A549 (cell line): ENCODE measurements around the gene ZDHHC16. TPM values are rescaled to one million over a fixed set of nuclear protein-coding genes. Genes with fewer than 3 reads are reported as not detected.

ENCODE experiments used
- ATAC-seq, 2 experiments: fragments of 200-7000 bp in 1 of 2; fragments of >200 bp in 1 of 2; cut with Nextera tagmentation in 1 of 2; cut with Tn5 transposase in 1 of 2; 3 replicates each; pipeline versions ENCODE4 v1.8.0 to v1.9.1; 2018 to 2020; ENCODE audit warnings: mild to moderate bottlenecking in 1 of 2, moderate library complexity in 1 of 2
- CTCF ChIA-PET: fragments of 300-600 bp; sonication (Branson Sonifier 250); formaldehyde crosslinking; extraction: SDS; loops from one replicate; lab custom pipeline; 2021; ENCODE audit warnings: antibody characterized with exemption, inconsistent platforms; lab: Yijun Ruan, JAX
- POLR2A ChIA-PET: fragments of 350-600 bp; formaldehyde crosslinking; extraction: SDS; loops from one replicate; lab custom pipeline; 2021; ENCODE audit warnings: antibody characterized with exemption, inconsistent platforms; lab: Yijun Ruan, JAX
- DNase-seq, 2 experiments: peaks; one replicate each; pipeline versions ENCODE4 v3.0.0 to v3.0.0-alpha.2; 2011 to 2016; ENCODE audit warnings: low read depth in 1 of 2, low spot score in 1 of 2
- FAIRE-seq: peaks from 2 replicates; lab custom pipeline; 2011; peaks lifted over from hg19 to GRCh38; lab: Jason Lieb, UNC
- H3K27ac ChIP-seq, 2 experiments: fragments of >200 bp; sonication (Bioruptor Twin); formaldehyde crosslinking; 3 replicates each; pipeline ENCODE4 v1.5.1; 2016 to 2017
- H3K4me1 ChIP-seq: fragments of >200 bp; sonication (Bioruptor Twin); formaldehyde crosslinking; 3 replicates; pipeline ENCODE4 v1.6.1; 2016
- H3K4me2 ChIP-seq: fragments of >200 bp; sonication (Bioruptor Twin); formaldehyde crosslinking; 3 replicates; pipeline ENCODE4 v1.6.1; 2016
- H3K4me3 ChIP-seq: fragments of >200 bp; sonication (Bioruptor Twin); formaldehyde crosslinking; 3 replicates; pipeline ENCODE4 v1.5.1; 2016
- H3K9me3 ChIP-seq: fragments of >200 bp; sonication (Bioruptor Twin); formaldehyde crosslinking; 3 replicates; pipeline ENCODE4 v1.6.1; 2016
- BCL3 ChIP-seq: fragments of >200 bp; sonication (Bioruptor Twin); formaldehyde crosslinking; IDR thresholded peaks from 3 replicates; pipeline ENCODE4 v1.6.1; 2016
- CEBPB ChIP-seq, 2 experiments: fragments of >200 bp in 1 of 2; sonication (Bioruptor Twin) in 1 of 2; formaldehyde crosslinking in 1 of 2; IDR thresholded peaks; 2 replicates each; pipeline ENCODE4 v1.6.1; 2012 to 2016
- CHD2 ChIP-seq: fragments of 150-350 bp; IDR thresholded peaks from 2 replicates; pipeline ENCODE4 v1.6.1; 2014; ENCODE audit warnings: low read length; ENCODE audit not compliant: partially characterized antibody
- EP300 ChIP-seq, 2 experiments: fragments of >200 bp; sonication (Bioruptor Twin); formaldehyde crosslinking; IDR thresholded peaks; 2 replicates in 1 of 2; 3 replicates in 1 of 2; pipeline ENCODE4 v1.6.1; 2016 to 2017
- FOSL2 ChIP-seq, 2 experiments: fragments of 450-650 bp in 1 of 2; fragments of >200 bp in 1 of 2; sonication (Bioruptor Twin) in 1 of 2; formaldehyde crosslinking; IDR thresholded peaks; 2 replicates each; pipeline versions ENCODE4 v1.5.0 to v1.6.1; 2016 to 2020; ENCODE audit warnings: mild to moderate bottlenecking in 1 of 2, moderate library complexity in 1 of 2
- GATA3 ChIP-seq: IDR thresholded peaks from 2 replicates; pipeline ENCODE4 v1.6.1; 2012; ENCODE audit warnings: borderline replicate concordance
- JUN ChIP-seq, 2 experiments: fragments of >200 bp; sonication (Bioruptor Twin); formaldehyde crosslinking; IDR thresholded peaks; 2 replicates in 1 of 2; 3 replicates in 1 of 2; pipeline ENCODE4 v1.6.1; 2016 to 2017
- KDM5A ChIP-seq: fragments of 200-600 bp; sonication (generic); IDR thresholded peaks from 2 replicates; pipeline ENCODE4 v1.6.1; 2016; ENCODE audit warnings: antibody characterized with exemption, mild to moderate bottlenecking
- MAFK ChIP-seq: fragments of 450-650 bp; IDR thresholded peaks from 2 replicates; pipeline ENCODE4 v1.6.1; 2014; ENCODE audit not compliant: partially characterized antibody
- MYC ChIP-seq: IDR thresholded peaks from 2 replicates; pipeline ENCODE4 v1.6.1; 2012; ENCODE audit warnings: mild to moderate bottlenecking, inconsistent platforms, low read length, improper control_type of control experiment, borderline replicate concordance
- NFE2L2 ChIP-seq: fragments of 150-350 bp; conservative IDR thresholded peaks from 2 replicates; pipeline ENCODE4 v1.6.1; 2014; ENCODE audit warnings: low read length
- NR3C1 ChIP-seq: fragments of >200 bp; sonication (Bioruptor Twin); formaldehyde crosslinking; IDR thresholded peaks from 3 replicates; pipeline ENCODE4 v1.6.1; 2017
- PHF8 ChIP-seq: fragments of 200-600 bp; sonication (generic); IDR thresholded peaks from 2 replicates; pipeline ENCODE4 v1.6.1; 2016; ENCODE audit warnings: low read depth, mild to moderate bottlenecking, antibody characterized with exemption, moderate library complexity, borderline replicate concordance
- POLR2A ChIP-seq: IDR thresholded peaks from 2 replicates; pipeline ENCODE4 v1.6.1; 2012; ENCODE audit warnings: mild to moderate bottlenecking, low read length
- RAD21 ChIP-seq, 2 experiments: fragments of >200 bp in 1 of 2; sonication (Bioruptor Twin) in 1 of 2; formaldehyde crosslinking in 1 of 2; IDR thresholded peaks in 1 of 2; conservative IDR thresholded peaks in 1 of 2; 2 replicates in 1 of 2; 3 replicates in 1 of 2; pipeline ENCODE4 v1.6.1; 2012 to 2018; ENCODE audit warnings: inconsistent platforms in 1 of 2
- RNF2 ChIP-seq: fragments of 200-600 bp; sonication (generic); IDR thresholded peaks from 2 replicates; pipeline ENCODE4 v1.6.1; 2016; ENCODE audit warnings: low read depth, mild to moderate bottlenecking, antibody characterized with exemption, moderate library complexity, borderline replicate concordance
- USF2 ChIP-seq: fragments of 450-650 bp; IDR thresholded peaks from 2 replicates; pipeline ENCODE4 v1.6.1; 2014; ENCODE audit warnings: antibody characterized with exemption
- ZC3H11A ChIP-seq: fragments of 450-650 bp; IDR thresholded peaks from 2 replicates; pipeline ENCODE4 v1.6.1; 2014; ENCODE audit warnings: antibody characterized with exemption, mild to moderate bottlenecking
- WGBS: methylation state at CpG from one replicate; pipeline ENCODE4 v1.1.6; 2017; ENCODE audit errors: missing lambda C conversion rate; 5-methylcytosine and 5-hydroxymethylcytosine counted together
- polyA minus RNA-seq: library from RNA; depleted of rRNA, polyadenylated mRNA; stranded (reverse); fragments of >200 nt; gene quantifications from 2 replicates; pipeline ENCODE4 v1.2.3, GENCODE V29; 2011; rRNA and poly(A)+ RNA removed
- polyA plus RNA-seq, 4 experiments: library from polyadenylated mRNA; depleted of rRNA in 3 of 4; stranded (reverse); fragments of >200 nt; fragmentation: RNase III in 1 of 4; extraction: RNeasy Plus Mini Kit Qiagen cat#74134 plus additional on column Dnase treatment in 1 of 4; gene quantifications; 2 replicates in 3 of 4; 3 replicates in 1 of 4; pipeline ENCODE4 v1.2.3, GENCODE V29; 2011 to 2017
- TF ChIP-seq, protein P1 (sequence below): IDR thresholded peaks from 2 replicates; pipeline ENCODE4 v1.6.1; 2012
- TF ChIP-seq, protein P2 (sequence below): IDR thresholded peaks from 2 replicates; pipeline ENCODE4 v1.6.1; 2012
- TF ChIP-seq, protein P3 (sequence below): fragments of 250-450 bp; sonication (Bioruptor Pico); IDR thresholded peaks from 2 replicates; pipeline ENCODE4 v1.5.0; 2020; ENCODE audit warnings: low read depth, mild to moderate bottlenecking, moderate library complexity
- TF ChIP-seq, protein P4 (sequence below): fragments of 200-600 bp; sonication (generic); IDR thresholded peaks from 2 replicates; pipeline ENCODE4 v1.6.1; 2016; ENCODE audit warnings: antibody characterized with exemption, mild to moderate bottlenecking, moderate library complexity

The ZDHHC16 gene
- polyA plus RNA-seq (2011; rRNA removed): 57.0 and 71.6 TPM in 2 replicates
- polyA plus RNA-seq (2012; cell fraction: cytosol; rRNA removed): 70.1 and 86.8 TPM in 2 replicates
- 65.8 and 75.7 TPM in 2 replicates for polyA plus RNA-seq (2012; cell fraction: nucleus; rRNA removed)
- polyA plus RNA-seq (2017; fragmentation: RNase III; extraction: RNeasy Plus Mini Kit Qiagen cat#74134 plus additional on column Dnase treatment): 47.7 to 53.0 TPM (median 51.0 TPM) in 3 replicates
- polyA minus RNA-seq: 95.0 and 111 TPM in 2 replicates

DNA sequence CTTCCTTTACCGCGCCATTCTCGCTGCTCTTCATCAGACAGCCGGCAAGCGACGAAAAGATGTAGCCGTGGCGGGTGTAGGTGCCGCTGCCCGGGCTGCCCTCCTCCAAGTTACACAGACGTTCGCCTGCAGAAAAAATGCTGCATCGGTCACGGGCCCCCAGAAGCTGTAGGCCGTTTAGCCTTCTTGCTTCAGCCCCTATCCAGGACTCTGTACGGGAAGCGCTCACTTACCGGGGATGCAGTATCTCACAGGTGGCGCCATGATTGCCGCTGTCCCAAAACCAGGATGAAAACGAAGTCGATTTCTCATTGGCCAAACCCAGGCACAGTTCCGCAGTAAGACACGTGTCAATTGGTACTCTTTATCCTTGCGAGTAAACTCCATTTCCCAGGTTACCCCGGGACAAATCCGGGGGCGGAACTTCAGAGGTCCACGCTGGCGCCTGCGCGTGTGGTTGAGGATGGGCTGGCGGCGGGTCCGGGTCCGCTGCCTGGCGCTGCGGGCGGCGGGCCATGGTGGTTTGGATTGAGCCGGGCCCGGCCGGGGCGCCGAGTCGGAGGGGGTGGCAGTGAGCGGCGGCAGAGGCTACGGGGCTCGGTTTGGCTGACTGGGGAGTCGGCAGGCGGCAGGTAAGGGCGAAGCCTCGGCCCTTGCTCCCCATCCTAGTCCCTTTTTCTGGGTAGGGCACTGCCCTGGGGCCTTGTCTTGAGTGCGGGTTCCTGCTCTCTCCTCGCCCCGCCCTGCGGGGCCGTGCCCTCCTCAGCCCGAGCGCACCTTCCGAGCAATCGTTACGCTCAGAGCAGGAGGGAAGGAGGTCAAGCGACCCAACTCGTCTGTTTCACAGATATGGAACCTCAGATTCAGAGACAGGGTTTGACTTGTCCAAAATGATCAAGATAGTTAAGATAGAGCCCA, at the start of gene ZDHHC16, which contains the start of gene EXOSC1:
TSS of gene ZDHHC16 (plus strand) at position 454 of the 918 bp plus-strand sequence. CDS start 5,501 bp downstream, outside the sequence.
TSS of gene EXOSC1 (minus strand) at position 285 of the 918 bp plus-strand sequence. CDS start at position 264, 21 bp downstream.
- TF ChIP-seq KDM5A: peak; percentile 91
- peak; percentile 76; the same call in 1 of the 3 replicates for TF ChIP-seq BCL3
- TF ChIP-seq MYC: peak; percentile 54; the same call in 1 of the 2 replicates
- no peak for TF ChIP-seq RNF2
- peak; percentile 74 to 77; a peak in 4 of 5 replicates for TF ChIP-seq JUN (IDR thresholded peaks at IDR 0.05)
- peak; percentile 80 for TF ChIP-seq POLR2A
- no peak for TF ChIP-seq CEBPB (IDR thresholded peaks at IDR 0.05)
- TF ChIP-seq USF2: peak; percentile 62
- TF ChIP-seq PHF8: peak; percentile 85; the same call in 1 of the 2 replicates
- TF ChIP-seq, protein P1, sequence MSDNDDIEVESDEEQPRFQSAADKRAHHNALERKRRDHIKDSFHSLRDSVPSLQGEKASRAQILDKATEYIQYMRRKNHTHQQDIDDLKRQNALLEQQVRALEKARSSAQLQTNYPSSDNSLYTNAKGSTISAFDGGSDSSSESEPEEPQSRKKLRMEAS: peak; percentile 62; the same call in 1 of the 2 replicates
- TF ChIP-seq, protein P2, sequence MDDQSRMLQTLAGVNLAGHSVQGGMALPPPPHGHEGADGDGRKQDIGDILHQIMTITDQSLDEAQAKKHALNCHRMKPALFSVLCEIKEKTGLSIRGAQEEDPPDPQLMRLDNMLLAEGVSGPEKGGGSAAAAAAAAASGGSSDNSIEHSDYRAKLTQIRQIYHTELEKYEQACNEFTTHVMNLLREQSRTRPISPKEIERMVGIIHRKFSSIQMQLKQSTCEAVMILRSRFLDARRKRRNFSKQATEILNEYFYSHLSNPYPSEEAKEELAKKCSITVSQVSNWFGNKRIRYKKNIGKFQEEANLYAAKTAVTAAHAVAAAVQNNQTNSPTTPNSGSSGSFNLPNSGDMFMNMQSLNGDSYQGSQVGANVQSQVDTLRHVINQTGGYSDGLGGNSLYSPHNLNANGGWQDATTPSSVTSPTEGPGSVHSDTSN: no peak
- TF ChIP-seq, protein P3, sequence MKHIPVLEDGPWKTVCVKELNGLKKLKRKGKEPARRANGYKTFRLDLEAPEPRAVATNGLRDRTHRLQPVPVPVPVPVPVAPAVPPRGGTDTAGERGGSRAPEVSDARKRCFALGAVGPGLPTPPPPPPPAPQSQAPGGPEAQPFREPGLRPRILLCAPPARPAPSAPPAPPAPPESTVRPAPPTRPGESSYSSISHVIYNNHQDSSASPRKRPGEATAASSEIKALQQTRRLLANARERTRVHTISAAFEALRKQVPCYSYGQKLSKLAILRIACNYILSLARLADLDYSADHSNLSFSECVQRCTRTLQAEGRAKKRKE (CRISPR knock-in tag): no peak
- DNase-seq (peak; percentile 96 to 100), ATAC-seq (peak; percentile 98 to 99), FAIRE-seq (peak; percentile 67)
- Histone ChIP-seq H3K4me2 (peak within 1 kb of the TSS; percentile 91), H3K4me3 (peak within 1 kb of the TSS; percentile 79), H3K4me1 (peaks cover 27% of the 10 kb centered on the region), H3K9me3 (no peaks in the 10 kb centered on the region), H3K27ac (peak within 1 kb of the TSS; percentile 80 to 92)
- ChIA-PET CTCF (interaction anchor here (0.9 to 1.9 kb wide), 4 partner anchors 8 to 108 kb away, joined by 3 to 6 read pairs (median 4); no protein-coding TSS in a partner anchor), POLR2A (no interaction called here)
- 2% methylated on average over 25 of the region's 66 CpGs for WGBS

- FAIRE-seq: no peak
- Histone ChIP-seq H3K9me3 (no peaks in the 10 kb centered on the region), H3K4me3 (peak overlapping the region; percentile 91), H3K27ac (peak overlapping the region; percentile 83 to 87), H3K4me1 (peaks cover 9% of the 10 kb centered on the region; the same call in 2 of the 3 replicates), H3K4me2 (peak overlapping the region; percentile 83)
- TF ChIP-seq NR3C1: no peak
- TF ChIP-seq, protein P4, sequence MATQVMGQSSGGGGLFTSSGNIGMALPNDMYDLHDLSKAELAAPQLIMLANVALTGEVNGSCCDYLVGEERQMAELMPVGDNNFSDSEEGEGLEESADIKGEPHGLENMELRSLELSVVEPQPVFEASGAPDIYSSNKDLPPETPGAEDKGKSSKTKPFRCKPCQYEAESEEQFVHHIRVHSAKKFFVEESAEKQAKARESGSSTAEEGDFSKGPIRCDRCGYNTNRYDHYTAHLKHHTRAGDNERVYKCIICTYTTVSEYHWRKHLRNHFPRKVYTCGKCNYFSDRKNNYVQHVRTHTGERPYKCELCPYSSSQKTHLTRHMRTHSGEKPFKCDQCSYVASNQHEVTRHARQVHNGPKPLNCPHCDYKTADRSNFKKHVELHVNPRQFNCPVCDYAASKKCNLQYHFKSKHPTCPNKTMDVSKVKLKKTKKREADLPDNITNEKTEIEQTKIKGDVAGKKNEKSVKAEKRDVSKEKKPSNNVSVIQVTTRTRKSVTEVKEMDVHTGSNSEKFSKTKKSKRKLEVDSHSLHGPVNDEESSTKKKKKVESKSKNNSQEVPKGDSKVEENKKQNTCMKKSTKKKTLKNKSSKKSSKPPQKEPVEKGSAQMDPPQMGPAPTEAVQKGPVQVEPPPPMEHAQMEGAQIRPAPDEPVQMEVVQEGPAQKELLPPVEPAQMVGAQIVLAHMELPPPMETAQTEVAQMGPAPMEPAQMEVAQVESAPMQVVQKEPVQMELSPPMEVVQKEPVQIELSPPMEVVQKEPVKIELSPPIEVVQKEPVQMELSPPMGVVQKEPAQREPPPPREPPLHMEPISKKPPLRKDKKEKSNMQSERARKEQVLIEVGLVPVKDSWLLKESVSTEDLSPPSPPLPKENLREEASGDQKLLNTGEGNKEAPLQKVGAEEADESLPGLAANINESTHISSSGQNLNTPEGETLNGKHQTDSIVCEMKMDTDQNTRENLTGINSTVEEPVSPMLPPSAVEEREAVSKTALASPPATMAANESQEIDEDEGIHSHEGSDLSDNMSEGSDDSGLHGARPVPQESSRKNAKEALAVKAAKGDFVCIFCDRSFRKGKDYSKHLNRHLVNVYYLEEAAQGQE: peak; percentile 25; the same call in 1 of the 2 replicates
- TF ChIP-seq MAFK: peak; percentile 36
- no peak for TF ChIP-seq ZC3H11A
- TF ChIP-seq GATA3: no peak
- no peak for TF ChIP-seq EP300 (IDR thresholded peaks at IDR 0.05)
- TF ChIP-seq NFE2L2: no peak
- no peak for TF ChIP-seq RAD21 (conservative IDR thresholded peaks at IDR 0.05 in 1 of 2, IDR thresholded peaks at IDR 0.05 in 1 of 2)
- TF ChIP-seq FOSL2 (IDR thresholded peaks at IDR 0.05): no peak
- TF ChIP-seq FOSL2 (CRISPR knock-in tag; IDR thresholded peaks at IDR 0.05): peak; percentile 81
- no peak for TF ChIP-seq CHD2
- POLR2A ChIA-PET: interaction anchor here (0.7 to 2.1 kb wide), 3 partner anchors 12 to 22 kb away, joined by 3 to 8 read pairs (median 4); no protein-coding TSS in a partner anchor
- ATAC-seq: peak; percentile 82 to 86
- peak; percentile 75 to 77 for DNase-seq
- 8% methylated on average over 21 of the region's 21 CpGs for WGBS
- CTCF ChIA-PET: interaction anchor here (0.6 to 1.3 kb wide), 7 partner anchors 10 to 485 kb away, joined by 3 to 4 read pairs (median 3); no protein-coding TSS in a partner anchor
Observed at GRCh38 chr10:97399843-97400545, 46.0 kb upstream of the ZDHHC16 start.
